ENCODE results near the gene LRRC46.

DNA sequence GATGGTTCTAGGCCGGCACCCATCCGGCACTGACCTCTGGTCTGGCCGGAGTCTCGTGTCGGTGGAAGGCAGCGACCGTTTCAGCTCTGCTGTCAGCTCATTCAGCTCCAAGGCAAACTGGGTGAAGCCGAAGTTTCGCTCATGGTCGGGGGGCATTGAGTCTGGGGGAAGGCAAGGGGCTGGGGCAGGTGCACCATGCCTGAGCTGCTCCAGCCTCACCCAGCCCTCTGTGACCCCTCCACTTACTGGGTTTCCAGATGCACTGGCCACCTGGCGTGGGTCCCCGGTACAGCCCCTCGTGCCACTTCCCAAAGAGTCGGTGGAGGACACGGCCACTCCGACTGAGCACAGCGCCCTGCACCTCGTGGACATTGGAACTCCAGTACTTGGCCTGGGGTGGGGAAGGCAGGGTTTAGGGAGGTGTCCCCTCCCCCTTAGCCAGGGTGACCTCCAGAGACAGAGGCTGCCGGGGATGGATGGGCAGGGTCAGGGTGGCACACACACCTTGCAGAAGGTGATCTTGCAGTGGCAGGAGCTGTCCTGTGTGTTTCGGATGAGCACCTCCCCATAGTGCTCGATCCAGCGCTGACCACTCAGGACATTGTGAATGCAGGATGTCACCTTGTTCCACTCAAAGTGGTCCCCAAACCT is 22.5 kb upstream of the LRRC46 start:
- TF ChIP-seq, protein P1, sequence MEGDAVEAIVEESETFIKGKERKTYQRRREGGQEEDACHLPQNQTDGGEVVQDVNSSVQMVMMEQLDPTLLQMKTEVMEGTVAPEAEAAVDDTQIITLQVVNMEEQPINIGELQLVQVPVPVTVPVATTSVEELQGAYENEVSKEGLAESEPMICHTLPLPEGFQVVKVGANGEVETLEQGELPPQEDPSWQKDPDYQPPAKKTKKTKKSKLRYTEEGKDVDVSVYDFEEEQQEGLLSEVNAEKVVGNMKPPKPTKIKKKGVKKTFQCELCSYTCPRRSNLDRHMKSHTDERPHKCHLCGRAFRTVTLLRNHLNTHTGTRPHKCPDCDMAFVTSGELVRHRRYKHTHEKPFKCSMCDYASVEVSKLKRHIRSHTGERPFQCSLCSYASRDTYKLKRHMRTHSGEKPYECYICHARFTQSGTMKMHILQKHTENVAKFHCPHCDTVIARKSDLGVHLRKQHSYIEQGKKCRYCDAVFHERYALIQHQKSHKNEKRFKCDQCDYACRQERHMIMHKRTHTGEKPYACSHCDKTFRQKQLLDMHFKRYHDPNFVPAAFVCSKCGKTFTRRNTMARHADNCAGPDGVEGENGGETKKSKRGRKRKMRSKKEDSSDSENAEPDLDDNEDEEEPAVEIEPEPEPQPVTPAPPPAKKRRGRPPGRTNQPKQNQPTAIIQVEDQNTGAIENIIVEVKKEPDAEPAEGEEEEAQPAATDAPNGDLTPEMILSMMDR (conservative IDR thresholded peaks at IDR 0.05; ENCODE audit: low read depth in 2 of 2), result no peak
- TF ChIP-seq, protein P2, sequence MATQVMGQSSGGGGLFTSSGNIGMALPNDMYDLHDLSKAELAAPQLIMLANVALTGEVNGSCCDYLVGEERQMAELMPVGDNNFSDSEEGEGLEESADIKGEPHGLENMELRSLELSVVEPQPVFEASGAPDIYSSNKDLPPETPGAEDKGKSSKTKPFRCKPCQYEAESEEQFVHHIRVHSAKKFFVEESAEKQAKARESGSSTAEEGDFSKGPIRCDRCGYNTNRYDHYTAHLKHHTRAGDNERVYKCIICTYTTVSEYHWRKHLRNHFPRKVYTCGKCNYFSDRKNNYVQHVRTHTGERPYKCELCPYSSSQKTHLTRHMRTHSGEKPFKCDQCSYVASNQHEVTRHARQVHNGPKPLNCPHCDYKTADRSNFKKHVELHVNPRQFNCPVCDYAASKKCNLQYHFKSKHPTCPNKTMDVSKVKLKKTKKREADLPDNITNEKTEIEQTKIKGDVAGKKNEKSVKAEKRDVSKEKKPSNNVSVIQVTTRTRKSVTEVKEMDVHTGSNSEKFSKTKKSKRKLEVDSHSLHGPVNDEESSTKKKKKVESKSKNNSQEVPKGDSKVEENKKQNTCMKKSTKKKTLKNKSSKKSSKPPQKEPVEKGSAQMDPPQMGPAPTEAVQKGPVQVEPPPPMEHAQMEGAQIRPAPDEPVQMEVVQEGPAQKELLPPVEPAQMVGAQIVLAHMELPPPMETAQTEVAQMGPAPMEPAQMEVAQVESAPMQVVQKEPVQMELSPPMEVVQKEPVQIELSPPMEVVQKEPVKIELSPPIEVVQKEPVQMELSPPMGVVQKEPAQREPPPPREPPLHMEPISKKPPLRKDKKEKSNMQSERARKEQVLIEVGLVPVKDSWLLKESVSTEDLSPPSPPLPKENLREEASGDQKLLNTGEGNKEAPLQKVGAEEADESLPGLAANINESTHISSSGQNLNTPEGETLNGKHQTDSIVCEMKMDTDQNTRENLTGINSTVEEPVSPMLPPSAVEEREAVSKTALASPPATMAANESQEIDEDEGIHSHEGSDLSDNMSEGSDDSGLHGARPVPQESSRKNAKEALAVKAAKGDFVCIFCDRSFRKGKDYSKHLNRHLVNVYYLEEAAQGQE (IDR thresholded peaks at IDR 0.05; ENCODE audit: unreplicated experiment), result no peak
- TF ChIP-seq EZH2 (IDR thresholded peaks at IDR 0.05; ENCODE audit: low read depth, unreplicated experiment) (no peak), POLR2AphosphoS5 (IDR thresholded peaks at IDR 0.05; ENCODE audit: low read depth) (no peak), CREB1 (CRISPR knock-in tag; IDR thresholded peaks at IDR 0.05; ENCODE audit: low read depth) (no peak), EZH2phosphoT487 (IDR thresholded peaks at IDR 0.05; ENCODE audit: unreplicated experiment) (no peak), STAT1 (IDR thresholded peaks at IDR 0.05; ENCODE audit: unreplicated experiment) (no peak), ZNF331 (CRISPR knock-in tag; IDR thresholded peaks at IDR 0.05; ENCODE audit: low read depth) (no peak), NANOG (IDR thresholded peaks at IDR 0.05; ENCODE audit: borderline replicate concordance) (no peak), ZNF114 (CRISPR knock-in tag; IDR thresholded peaks at IDR 0.05) (no peak)
- TF ChIP-seq, protein P3, sequence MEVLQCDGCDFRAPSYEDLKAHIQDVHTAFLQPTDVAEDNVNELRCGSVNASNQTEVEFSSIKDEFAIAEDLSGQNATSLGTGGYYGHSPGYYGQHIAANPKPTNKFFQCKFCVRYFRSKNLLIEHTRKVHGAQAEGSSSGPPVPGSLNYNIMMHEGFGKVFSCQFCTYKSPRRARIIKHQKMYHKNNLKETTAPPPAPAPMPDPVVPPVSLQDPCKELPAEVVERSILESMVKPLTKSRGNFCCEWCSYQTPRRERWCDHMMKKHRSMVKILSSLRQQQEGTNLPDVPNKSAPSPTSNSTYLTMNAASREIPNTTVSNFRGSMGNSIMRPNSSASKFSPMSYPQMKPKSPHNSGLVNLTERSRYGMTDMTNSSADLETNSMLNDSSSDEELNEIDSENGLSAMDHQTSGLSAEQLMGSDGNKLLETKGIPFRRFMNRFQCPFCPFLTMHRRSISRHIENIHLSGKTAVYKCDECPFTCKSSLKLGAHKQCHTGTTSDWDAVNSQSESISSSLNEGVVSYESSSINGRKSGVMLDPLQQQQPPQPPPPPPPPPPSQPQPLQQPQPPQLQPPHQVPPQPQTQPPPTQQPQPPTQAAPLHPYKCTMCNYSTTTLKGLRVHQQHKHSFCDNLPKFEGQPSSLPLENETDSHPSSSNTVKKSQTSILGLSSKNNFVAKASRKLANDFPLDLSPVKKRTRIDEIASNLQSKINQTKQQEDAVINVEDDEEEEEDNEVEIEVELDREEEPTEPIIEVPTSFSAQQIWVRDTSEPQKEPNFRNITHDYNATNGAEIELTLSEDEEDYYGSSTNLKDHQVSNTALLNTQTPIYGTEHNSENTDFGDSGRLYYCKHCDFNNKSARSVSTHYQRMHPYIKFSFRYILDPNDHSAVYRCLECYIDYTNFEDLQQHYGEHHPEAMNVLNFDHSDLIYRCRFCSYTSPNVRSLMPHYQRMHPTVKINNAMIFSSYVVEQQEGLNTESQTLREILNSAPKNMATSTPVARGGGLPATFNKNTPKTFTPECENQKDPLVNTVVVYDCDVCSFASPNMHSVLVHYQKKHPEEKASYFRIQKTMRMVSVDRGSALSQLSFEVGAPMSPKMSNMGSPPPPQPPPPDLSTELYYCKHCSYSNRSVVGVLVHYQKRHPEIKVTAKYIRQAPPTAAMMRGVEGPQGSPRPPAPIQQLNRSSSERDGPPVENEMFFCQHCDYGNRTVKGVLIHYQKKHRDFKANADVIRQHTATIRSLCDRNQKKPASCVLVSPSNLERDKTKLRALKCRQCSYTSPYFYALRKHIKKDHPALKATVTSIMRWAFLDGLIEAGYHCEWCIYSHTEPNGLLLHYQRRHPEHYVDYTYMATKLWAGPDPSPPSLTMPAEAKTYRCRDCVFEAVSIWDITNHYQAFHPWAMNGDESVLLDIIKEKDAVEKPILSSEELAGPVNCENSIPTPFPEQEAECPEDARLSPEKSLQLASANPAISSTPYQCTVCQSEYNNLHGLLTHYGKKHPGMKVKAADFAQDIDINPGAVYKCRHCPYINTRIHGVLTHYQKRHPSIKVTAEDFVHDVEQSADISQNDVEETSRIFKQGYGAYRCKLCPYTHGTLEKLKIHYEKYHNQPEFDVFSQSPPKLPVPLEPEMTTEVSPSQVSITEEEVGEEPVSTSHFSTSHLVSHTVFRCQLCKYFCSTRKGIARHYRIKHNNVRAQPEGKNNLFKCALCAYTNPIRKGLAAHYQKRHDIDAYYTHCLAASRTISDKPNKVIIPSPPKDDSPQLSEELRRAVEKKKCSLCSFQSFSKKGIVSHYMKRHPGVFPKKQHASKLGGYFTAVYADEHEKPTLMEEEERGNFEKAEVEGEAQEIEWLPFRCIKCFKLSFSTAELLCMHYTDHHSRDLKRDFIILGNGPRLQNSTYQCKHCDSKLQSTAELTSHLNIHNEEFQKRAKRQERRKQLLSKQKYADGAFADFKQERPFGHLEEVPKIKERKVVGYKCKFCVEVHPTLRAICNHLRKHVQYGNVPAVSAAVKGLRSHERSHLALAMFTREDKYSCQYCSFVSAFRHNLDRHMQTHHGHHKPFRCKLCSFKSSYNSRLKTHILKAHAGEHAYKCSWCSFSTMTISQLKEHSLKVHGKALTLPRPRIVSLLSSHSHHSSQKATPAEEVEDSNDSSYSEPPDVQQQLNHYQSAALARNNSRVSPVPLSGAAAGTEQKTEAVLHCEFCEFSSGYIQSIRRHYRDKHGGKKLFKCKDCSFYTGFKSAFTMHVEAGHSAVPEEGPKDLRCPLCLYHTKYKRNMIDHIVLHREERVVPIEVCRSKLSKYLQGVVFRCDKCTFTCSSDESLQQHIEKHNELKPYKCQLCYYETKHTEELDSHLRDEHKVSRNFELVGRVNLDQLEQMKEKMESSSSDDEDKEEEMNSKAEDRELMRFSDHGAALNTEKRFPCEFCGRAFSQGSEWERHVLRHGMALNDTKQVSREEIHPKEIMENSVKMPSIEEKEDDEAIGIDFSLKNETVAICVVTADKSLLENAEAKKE (CRISPR knock-in tag; IDR thresholded peaks at IDR 0.05), result no peak

Measured in GM23338 (cell line).